HEK293 (cell line): ENCODE measurements around the gene BCL11A.

ENCODE experiments used
- CTCF ChIA-PET: fragments of 350-600 bp; formaldehyde crosslinking; extraction: SDS; loops from one replicate; lab custom pipeline; 2021; ENCODE audit warnings: antibody characterized with exemption; lab: Yijun Ruan, JAX
- POLR2A ChIA-PET: fragments of 300-600 bp; formaldehyde crosslinking; extraction: SDS; loops from one replicate; lab custom pipeline; 2020; ENCODE audit warnings: antibody characterized with exemption, inconsistent platforms; lab: Yijun Ruan, JAX
- H3K27ac ChIP-seq: fragments of 200-500 bp; sonication (Bioruptor generic); 2 replicates; pipeline ENCODE4 v1.5.1; 2014; ENCODE audit warnings: low read depth, low read length, control low read depth, inconsistent platforms; ENCODE audit errors: extremely low read depth
- H3K36me3 ChIP-seq, 2 experiments: fragments of 200-500 bp in 1 of 2; sonication (Bioruptor generic) in 1 of 2; 1 replicate in 1 of 2; 2 replicates in 1 of 2; pipeline ENCODE4 v1.5.1; 2014 to 2017; ENCODE audit warnings: inconsistent platforms in 2 of 2, low read length in 2 of 2; ENCODE audit not compliant: control insufficient read depth in 2 of 2, insufficient read depth in 1 of 2
- H3K4me1 ChIP-seq: fragments of 200-500 bp; sonication (Bioruptor generic); 2 replicates; pipeline ENCODE4 v1.5.1; 2014; ENCODE audit warnings: mild to moderate bottlenecking, low read length, inconsistent platforms; ENCODE audit not compliant: control insufficient read depth, insufficient read depth
- H3K4me3 ChIP-seq: 2 replicates; pipeline ENCODE4 v1.5.1; 2011; ENCODE audit warnings: low read depth, mild to moderate bottlenecking, control low read depth, low read length, moderate library complexity
- H3K9me3 ChIP-seq: fragments of 200-500 bp; sonication (Bioruptor generic); 2 replicates; pipeline ENCODE4 v1.5.1; 2014; ENCODE audit warnings: low read depth, low read length, inconsistent platforms; ENCODE audit not compliant: control insufficient read depth, insufficient read depth
- GLIS1 ChIP-seq: fragments of 450-650 bp; formaldehyde crosslinking; IDR thresholded peaks from 2 replicates; pipeline ENCODE4 v1.5.1; 2016; ENCODE audit warnings: missing biosample characterization, missing genetic modification characterization
- KLF8 ChIP-seq: fragments of 450-650 bp; formaldehyde crosslinking; IDR thresholded peaks from 2 replicates; pipeline ENCODE4 v1.5.1; 2016; ENCODE audit warnings: missing biosample characterization, missing genetic modification characterization
- OSR2 ChIP-seq: fragments of 450-650 bp; formaldehyde crosslinking; IDR thresholded peaks from 2 replicates; pipeline ENCODE4 v1.5.1; 2016; ENCODE audit warnings: missing biosample characterization, missing genetic modification characterization
- SALL2 ChIP-seq: fragments of 450-650 bp; formaldehyde crosslinking; IDR thresholded peaks from 2 replicates; pipeline ENCODE4 v1.5.0; 2017; ENCODE audit warnings: missing biosample characterization, mild to moderate bottlenecking, missing genetic modification characterization, borderline replicate concordance
- WT1 ChIP-seq: fragments of 450-650 bp; formaldehyde crosslinking; IDR thresholded peaks from 2 replicates; pipeline ENCODE4 v1.5.1; 2016; ENCODE audit warnings: missing biosample characterization, missing genetic modification characterization
- ZBTB48 ChIP-seq: fragments of 450-650 bp; formaldehyde crosslinking; IDR thresholded peaks from 2 replicates; pipeline ENCODE4 v1.5.1; 2016; ENCODE audit warnings: missing biosample characterization, missing genetic modification characterization
- ZNF121 ChIP-seq: fragments of 450-650 bp; formaldehyde crosslinking; IDR thresholded peaks from 2 replicates; pipeline ENCODE4 v1.5.1; 2016; ENCODE audit warnings: missing biosample characterization, missing genetic modification characterization
- ZNF157 ChIP-seq: fragments of 450-650 bp; formaldehyde crosslinking; IDR thresholded peaks from 2 replicates; pipeline ENCODE4 v1.5.1; 2016; ENCODE audit warnings: missing biosample characterization, missing genetic modification characterization
- ZNF202 ChIP-seq: fragments of 450-650 bp; formaldehyde crosslinking; IDR thresholded peaks from 2 replicates; pipeline ENCODE4 v1.5.1; 2016; ENCODE audit warnings: missing biosample characterization, missing genetic modification characterization, borderline replicate concordance
- ZNF416 ChIP-seq: fragments of 450-650 bp; formaldehyde crosslinking; IDR thresholded peaks from 2 replicates; pipeline ENCODE4 v1.5.1; 2016; ENCODE audit warnings: missing biosample characterization, missing genetic modification characterization
- ZNF473 ChIP-seq: fragments of 450-650 bp; formaldehyde crosslinking; IDR thresholded peaks from 2 replicates; pipeline ENCODE4 v1.5.1; 2017; ENCODE audit warnings: missing biosample characterization, missing genetic modification characterization
- ZNF571 ChIP-seq: fragments of 450-650 bp; formaldehyde crosslinking; IDR thresholded peaks from 2 replicates; pipeline ENCODE4 v1.5.0; 2017; ENCODE audit warnings: missing biosample characterization, missing genetic modification characterization
- ZNF621 ChIP-seq: fragments of 450-650 bp; formaldehyde crosslinking; IDR thresholded peaks from 2 replicates; pipeline ENCODE4 v1.5.1; 2017; ENCODE audit warnings: missing biosample characterization, missing genetic modification characterization
- ZNF624 ChIP-seq: fragments of 450-650 bp; formaldehyde crosslinking; IDR thresholded peaks from 2 replicates; pipeline ENCODE4 v1.5.1; 2017; ENCODE audit warnings: missing biosample characterization, missing genetic modification characterization
- ZNF785 ChIP-seq: fragments of 450-650 bp; formaldehyde crosslinking; IDR thresholded peaks from 2 replicates; pipeline ENCODE4 v1.5.1; 2016; ENCODE audit warnings: missing biosample characterization, missing genetic modification characterization
- ZSCAN16 ChIP-seq: fragments of 450-650 bp; formaldehyde crosslinking; IDR thresholded peaks from 2 replicates; pipeline ENCODE4 v1.5.1; 2016; ENCODE audit warnings: missing biosample characterization, missing genetic modification characterization
- TF ChIP-seq, protein P1 (sequence below): fragments of 450-650 bp; formaldehyde crosslinking; IDR thresholded peaks from 2 replicates; pipeline ENCODE4 v1.5.1; 2016; ENCODE audit warnings: missing biosample characterization, missing genetic modification characterization
- TF ChIP-seq, protein P2 (sequence below): fragments of 450-650 bp; formaldehyde crosslinking; optimal IDR thresholded peaks from 2 replicates; pipeline ENCODE3; 2016; ENCODE audit warnings: missing biosample characterization, mild to moderate bottlenecking, missing genetic modification characterization
- TF ChIP-seq, protein P3 (sequence below): fragments of 450-650 bp; formaldehyde crosslinking; IDR thresholded peaks from 2 replicates; pipeline ENCODE4 v1.5.1; 2016; ENCODE audit warnings: missing biosample characterization, missing genetic modification characterization
- TF ChIP-seq, protein P4 (sequence below): fragments of 450-650 bp; formaldehyde crosslinking; conservative IDR thresholded peaks from 2 replicates; pipeline ENCODE4 v1.5.1; 2016; ENCODE audit warnings: low read depth, missing biosample characterization, missing genetic modification characterization

BCL11A gene

DNA sequence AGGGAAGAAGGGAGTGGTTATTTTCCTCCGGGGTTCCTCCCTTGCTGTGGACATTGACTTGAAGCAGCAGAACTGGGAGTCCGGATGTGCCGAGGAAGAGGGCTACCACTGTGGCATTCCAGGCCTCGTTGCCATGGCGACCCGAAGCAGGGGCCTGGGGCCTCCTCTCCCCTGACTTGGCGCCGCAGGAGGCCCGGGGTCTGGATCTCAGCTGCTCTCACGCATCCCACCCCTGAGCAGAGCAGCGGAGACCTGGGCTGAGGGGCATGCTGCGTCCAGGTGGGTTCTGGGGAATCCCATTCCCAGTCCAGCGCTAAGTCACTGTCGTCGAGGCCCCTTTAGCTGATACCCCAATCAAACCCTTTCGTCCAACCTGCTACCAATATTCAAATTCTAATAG, 100.2 kb downstream of the BCL11A start:
- TF ChIP-seq KLF8 (tag by site-specific recombination) (no peak), SALL2 (tag by site-specific recombination) (no peak), ZNF621 (tag by site-specific recombination) (no peak), ZNF785 (no peak), ZSCAN16 (tag by site-specific recombination) (no peak), ZNF571 (tag by site-specific recombination) (no peak), ZNF121 (tag by site-specific recombination) (no peak), ZNF624 (tag by site-specific recombination) (no peak), ZNF416 (tag by site-specific recombination) (no peak)
- TF ChIP-seq, protein P1, sequence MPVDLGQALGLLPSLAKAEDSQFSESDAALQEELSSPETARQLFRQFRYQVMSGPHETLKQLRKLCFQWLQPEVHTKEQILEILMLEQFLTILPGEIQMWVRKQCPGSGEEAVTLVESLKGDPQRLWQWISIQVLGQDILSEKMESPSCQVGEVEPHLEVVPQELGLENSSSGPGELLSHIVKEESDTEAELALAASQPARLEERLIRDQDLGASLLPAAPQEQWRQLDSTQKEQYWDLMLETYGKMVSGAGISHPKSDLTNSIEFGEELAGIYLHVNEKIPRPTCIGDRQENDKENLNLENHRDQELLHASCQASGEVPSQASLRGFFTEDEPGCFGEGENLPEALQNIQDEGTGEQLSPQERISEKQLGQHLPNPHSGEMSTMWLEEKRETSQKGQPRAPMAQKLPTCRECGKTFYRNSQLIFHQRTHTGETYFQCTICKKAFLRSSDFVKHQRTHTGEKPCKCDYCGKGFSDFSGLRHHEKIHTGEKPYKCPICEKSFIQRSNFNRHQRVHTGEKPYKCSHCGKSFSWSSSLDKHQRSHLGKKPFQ (tag by site-specific recombination): no peak
- TF ChIP-seq, protein P2, sequence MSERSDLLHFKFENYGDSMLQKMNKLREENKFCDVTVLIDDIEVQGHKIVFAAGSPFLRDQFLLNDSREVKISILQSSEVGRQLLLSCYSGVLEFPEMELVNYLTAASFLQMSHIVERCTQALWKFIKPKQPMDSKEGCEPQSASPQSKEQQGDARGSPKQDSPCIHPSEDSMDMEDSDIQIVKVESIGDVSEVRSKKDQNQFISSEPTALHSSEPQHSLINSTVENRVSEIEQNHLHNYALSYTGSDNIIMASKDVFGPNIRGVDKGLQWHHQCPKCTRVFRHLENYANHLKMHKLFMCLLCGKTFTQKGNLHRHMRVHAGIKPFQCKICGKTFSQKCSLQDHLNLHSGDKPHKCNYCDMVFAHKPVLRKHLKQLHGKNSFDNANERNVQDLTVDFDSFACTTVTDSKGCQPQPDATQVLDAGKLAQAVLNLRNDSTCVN: no peak
- Histone ChIP-seq H3K36me3 (no peaks in the 10 kb centered on the region; a peak in 1 of 3 replicates), H3K27ac (no peak overlapping the region), H3K9me3 (no peaks in the 10 kb centered on the region), H3K4me3 (no peak overlapping the region), H3K4me1 (no peaks in the 10 kb centered on the region)
- ChIA-PET CTCF (no interaction called here), POLR2A (no interaction called here)

DNA sequence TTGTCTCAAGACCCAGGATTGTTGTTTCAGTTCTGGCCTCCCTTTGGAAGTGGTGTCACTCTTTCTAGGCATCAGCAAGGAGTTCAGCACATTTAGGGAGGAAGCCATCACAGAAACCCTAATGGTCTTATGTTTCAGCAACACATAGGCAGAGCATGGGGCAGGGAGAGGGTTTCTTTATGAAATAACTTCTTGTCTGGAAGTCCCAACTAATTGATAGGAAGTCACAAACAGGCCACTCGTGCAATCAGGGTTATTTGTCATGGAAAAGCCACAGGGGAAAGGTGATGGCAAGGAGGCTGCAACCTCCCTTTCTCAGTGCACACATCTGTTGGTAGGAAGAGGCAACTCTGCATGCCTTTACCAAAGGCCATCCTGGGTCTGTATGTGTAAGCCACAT, 103.0 kb downstream of the BCL11A start:
- ChIA-PET CTCF (no interaction called here), POLR2A (no interaction called here)
- H3K27ac ChIP-seq: no peak overlapping the region
- no peaks in the 10 kb centered on the region for H3K9me3 ChIP-seq
- no peaks in the 10 kb centered on the region for H3K36me3 ChIP-seq
- no peak overlapping the region for H3K4me3 ChIP-seq
- H3K4me1 ChIP-seq: no peaks in the 10 kb centered on the region
- TF ChIP-seq WT1 (tag by site-specific recombination) (0 out of 2 replicates have a peak, but pooled peaks have one; percentile 10), ZBTB48 (tag by site-specific recombination) (no peak), ZNF157 (tag by site-specific recombination) (no peak)

DNA sequence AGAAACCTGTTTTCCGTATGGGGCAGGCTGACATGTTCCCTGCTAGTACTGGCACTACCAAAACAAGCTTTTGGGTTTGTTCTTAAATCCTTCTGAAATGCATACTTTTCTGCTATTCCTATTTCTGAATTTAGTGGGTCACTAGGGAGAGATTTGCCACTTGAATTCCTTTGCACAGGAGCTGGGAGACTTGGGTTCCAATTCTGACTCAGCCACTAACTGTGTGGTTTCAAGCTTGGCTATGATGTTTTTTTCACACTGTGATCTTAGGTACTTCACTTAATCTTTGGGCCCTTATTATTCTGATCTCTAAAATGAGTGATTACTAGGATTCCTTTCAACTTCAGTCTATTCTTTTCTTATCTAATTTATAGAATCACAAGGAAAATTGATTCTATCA, 105.5 kb downstream of the BCL11A start:
- Histone ChIP-seq H3K4me1 (no peaks in the 10 kb centered on the region), H3K4me3 (no peak overlapping the region), H3K36me3 (no peaks in the 10 kb centered on the region), H3K9me3 (no peaks in the 10 kb centered on the region), H3K27ac (no peak overlapping the region)
- ChIA-PET CTCF (no interaction called here), POLR2A (interaction anchor here (1.2 kb wide), 1 partner anchor 102 kb away, joined by 3 read pairs; no protein-coding TSS in a partner anchor)
- TF ChIP-seq, protein P3, sequence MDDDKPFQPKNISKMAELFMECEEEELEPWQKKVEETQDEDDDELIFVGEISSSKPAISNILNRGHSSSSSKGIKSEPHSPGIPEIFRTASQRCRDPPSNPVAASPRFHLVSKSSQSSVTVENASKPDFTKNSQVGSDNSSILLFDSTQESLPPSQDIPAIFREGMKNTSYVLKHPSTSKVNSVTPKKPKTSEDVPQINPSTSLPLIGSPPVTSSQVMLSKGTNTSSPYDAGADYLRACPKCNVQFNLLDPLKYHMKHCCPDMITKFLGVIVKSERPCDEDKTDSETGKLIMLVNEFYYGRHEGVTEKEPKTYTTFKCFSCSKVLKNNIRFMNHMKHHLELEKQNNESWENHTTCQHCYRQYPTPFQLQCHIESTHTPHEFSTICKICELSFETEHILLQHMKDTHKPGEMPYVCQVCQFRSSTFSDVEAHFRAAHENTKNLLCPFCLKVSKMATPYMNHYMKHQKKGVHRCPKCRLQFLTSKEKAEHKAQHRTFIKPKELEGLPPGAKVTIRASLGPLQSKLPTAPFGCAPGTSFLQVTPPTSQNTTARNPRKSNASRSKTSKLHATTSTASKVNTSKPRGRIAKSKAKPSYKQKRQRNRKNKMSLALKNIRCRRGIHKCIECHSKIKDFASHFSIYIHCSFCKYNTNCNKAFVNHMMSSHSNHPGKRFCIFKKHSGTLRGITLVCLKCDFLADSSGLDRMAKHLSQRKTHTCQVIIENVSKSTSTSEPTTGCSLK: no peak
- TF ChIP-seq ZNF473 (tag by site-specific recombination) (no peak), ZNF202 (no peak), GLIS1 (no peak), OSR2 (tag by site-specific recombination) (0 out of 2 replicates have a peak, but pooled peaks have one; percentile 12)
- TF ChIP-seq, protein P4, sequence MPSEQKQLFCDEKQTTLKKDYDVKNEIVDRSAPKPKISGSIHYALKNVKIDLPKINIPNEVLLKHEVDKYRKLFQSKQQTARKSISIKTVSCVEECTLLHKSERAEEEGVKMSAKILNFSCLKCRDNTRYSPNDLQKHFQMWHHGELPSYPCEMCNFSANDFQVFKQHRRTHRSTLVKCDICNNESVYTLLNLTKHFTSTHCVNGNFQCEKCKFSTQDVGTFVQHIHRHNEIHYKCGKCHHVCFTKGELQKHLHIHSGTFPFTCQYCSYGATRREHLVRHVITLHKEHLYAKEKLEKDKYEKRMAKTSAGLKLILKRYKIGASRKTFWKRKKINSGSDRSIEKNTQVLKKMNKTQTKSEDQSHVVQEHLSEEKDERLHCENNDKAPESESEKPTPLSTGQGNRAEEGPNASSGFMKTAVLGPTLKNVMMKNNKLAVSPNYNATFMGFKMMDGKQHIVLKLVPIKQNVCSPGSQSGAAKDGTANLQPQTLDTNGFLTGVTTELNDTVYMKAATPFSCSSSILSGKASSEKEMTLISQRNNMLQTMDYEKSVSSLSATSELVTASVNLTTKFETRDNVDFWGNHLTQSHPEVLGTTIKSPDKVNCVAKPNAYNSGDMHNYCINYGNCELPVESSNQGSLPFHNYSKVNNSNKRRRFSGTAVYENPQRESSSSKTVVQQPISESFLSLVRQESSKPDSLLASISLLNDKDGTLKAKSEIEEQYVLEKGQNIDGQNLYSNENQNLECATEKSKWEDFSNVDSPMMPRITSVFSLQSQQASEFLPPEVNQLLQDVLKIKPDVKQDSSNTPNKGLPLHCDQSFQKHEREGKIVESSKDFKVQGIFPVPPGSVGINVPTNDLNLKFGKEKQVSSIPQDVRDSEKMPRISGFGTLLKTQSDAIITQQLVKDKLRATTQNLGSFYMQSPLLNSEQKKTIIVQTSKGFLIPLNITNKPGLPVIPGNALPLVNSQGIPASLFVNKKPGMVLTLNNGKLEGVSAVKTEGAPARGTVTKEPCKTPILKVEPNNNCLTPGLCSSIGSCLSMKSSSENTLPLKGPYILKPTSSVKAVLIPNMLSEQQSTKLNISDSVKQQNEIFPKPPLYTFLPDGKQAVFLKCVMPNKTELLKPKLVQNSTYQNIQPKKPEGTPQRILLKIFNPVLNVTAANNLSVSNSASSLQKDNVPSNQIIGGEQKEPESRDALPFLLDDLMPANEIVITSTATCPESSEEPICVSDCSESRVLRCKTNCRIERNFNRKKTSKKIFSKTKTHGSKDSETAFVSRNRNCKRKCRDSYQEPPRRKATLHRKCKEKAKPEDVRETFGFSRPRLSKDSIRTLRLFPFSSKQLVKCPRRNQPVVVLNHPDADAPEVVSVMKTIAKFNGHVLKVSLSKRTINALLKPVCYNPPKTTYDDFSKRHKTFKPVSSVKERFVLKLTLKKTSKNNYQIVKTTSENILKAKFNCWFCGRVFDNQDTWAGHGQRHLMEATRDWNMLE (tag by site-specific recombination): no peak
